ENCODE measurements around the gene AK5.

DNA sequence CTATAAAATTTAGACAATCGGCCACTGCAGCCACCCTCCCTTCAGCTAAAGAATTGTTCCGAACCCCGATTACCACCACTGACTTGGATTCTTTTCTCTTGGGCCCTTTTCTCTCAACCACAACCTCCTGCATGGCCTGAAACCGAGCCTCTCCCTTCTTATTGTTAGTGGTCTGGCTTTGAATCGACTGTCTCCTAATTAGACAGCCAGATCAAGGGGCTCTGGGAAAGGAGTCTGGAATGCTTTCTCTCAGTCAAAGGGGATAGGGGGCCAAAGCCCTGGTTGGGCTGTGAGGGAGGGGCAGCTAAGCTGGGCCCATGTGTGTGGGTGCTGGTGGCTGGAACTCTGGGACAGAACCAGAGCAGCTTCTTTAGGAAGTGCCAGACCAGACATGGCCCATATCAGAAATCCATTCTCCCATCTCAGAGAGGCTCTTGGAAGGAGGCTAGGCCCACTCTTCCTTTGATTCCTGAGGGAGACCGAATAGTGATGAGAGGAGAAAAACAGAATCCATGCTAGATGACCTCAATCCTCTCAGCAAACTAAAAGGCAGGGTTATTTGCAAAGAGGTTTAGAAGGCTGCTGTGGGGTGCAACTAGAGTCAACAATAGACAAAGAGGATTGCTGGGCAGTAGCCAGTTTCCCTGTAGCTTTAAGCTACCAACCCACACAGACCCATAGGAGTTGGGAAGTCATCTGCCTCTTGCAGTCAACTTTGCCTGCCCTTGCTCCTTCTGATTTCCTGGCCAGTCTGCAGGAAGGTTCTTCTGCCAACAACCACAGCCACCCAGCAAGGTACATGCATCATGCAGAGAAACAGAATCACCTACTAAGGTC lies 117.6 kb downstream of the AK5 start:
- TF ChIP-seq, protein P1, sequence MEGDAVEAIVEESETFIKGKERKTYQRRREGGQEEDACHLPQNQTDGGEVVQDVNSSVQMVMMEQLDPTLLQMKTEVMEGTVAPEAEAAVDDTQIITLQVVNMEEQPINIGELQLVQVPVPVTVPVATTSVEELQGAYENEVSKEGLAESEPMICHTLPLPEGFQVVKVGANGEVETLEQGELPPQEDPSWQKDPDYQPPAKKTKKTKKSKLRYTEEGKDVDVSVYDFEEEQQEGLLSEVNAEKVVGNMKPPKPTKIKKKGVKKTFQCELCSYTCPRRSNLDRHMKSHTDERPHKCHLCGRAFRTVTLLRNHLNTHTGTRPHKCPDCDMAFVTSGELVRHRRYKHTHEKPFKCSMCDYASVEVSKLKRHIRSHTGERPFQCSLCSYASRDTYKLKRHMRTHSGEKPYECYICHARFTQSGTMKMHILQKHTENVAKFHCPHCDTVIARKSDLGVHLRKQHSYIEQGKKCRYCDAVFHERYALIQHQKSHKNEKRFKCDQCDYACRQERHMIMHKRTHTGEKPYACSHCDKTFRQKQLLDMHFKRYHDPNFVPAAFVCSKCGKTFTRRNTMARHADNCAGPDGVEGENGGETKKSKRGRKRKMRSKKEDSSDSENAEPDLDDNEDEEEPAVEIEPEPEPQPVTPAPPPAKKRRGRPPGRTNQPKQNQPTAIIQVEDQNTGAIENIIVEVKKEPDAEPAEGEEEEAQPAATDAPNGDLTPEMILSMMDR (optimal IDR thresholded peaks at IDR 0.05 in 1 of 3, IDR thresholded peaks at IDR 0.05 in 1 of 3, conservative IDR thresholded peaks at IDR 0.05 in 1 of 3; ENCODE audit: extremely low read depth in 1 of 3, insufficient read depth in 2 of 3, low read length in 3 of 3) = no peak
- TF ChIP-seq EZH2 (IDR thresholded peaks at IDR 0.05; ENCODE audit: low read length) = no peak
